Measurements from ENCODE around the gene RPS6KA2.

Gene RPS6KA2

DNA sequence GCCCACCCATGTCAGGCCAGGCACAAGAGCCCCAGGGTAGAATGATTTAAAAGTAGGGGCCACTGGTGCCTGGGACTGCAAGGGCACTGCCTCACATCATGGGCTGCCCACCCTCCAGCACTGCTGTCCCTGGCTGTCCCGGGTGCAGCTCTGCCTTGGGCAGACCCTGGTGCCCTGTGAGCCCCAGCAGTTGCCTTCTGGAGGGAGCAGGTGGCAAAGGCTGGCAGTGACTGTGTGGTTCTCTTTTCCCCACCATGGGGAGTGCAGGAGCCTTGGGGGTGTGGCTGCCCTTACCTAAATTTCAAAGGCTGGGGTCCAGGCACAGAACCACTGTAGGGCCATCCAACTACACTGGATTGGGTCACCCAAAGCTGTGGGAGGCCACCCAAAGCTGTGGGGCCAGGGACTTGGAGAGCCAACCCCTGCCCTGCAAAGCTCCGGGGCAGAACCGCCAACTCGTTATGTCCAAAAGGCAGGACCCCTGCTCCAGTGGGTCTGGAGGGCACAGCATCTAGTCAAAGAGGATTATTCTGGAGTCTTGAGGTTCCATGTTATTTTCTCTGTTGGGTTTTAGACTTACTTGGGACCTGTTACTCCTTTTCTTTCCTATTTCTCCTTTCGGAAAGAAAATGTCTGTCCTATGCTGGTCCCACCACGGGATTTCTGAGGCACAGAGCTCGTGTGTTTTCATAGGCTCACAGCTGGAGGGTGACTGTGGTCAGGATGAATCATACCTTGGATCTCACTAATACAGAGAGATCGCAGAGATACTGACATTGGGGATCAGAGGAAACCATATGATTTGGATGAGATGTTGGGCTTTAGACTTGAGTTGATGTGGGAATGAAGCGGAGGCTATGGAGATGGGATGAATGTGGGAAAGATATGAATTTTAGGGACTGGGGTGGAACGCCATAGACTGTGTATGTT is 105.9 kb downstream of the RPS6KA2 start:
- DNase-seq: no peak

DNA sequence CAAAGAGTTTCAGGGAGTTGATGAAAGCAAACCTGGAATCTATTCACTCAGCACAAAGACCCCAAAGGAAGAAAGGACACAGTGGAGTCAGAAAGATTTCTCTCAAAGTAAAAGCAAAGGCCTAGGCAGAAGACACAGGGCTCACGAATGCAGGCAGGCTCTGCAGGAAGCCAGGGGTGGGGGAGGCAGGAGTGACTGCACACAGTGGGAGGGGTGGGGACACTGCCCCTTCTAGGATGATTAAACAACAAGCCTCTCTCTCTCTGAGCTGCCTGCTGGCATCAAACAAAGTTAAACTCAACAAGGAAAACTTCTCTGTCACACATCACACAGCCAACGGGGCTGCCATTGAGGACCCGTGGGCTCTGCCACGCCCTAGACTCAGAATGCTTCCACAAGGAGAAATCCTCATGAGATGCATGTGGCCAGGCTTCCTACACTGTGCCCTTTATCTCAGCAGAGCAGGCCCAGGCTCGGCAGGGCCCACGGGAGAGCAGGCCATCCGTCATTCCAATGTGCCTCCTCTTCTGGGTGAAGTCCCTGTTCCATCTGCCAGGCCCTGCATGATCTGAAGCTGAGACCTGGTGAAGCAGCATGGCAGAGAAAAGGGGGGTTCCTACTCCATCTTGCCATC is 110.7 kb downstream of the RPS6KA2 start:
- DNase-seq: no peak

GRCh38 chr6:166515072-166515810 is 111.8 kb downstream of the RPS6KA2 start:
- DNase-seq: no peak

DNA sequence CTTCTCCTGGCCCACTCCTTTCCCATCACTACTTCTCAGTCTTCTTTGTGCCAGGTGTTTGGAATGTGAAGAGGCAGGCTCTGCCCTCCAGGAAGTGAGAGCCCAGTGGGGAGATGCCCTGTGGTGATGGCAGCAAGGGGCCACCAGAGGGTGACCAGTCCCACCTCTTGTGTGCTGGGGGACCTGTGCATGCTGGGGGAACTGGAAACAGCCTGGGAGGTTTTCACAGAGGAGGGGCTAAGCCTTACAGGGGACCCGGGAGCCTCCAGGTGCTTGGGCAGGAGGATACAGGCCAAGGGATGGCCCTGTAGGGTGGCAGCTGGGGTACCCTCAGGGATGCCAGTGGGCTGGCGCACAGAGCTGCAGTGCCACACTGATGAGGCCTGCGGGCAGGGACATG is 112.9 kb downstream of the RPS6KA2 start:
- DNase-seq: no peak

DNA sequence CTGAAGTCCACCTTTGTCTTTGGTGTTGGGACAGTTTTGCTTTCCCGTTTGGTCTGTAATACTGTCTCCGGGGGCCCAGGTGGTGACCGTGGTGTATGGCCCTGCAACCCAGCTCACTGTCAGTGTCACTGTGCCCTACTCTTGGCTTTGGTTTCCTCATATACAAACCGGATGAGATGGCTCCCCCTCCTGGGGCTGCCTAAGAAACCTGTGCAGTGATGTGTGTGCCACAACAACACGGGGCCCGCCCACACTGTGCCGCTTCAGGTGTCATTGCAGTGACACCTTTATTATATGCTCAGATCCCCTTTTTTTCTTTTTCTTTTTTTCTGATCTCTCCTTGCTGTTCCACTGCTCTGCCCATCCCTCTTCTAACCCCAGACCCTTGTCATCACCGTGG is 114.5 kb downstream of the RPS6KA2 start:
- DNase-seq: peak; percentile 38

GRCh38 chr6:166511316-166511715 is 115.7 kb downstream of the RPS6KA2 start:
- no peak for DNase-seq

GRCh38 chr6:166509193-166509592 is 117.9 kb downstream of the RPS6KA2 start:
- no peak for DNase-seq

GRCh38 chr6:166508726-166509125 is 118.3 kb downstream of the RPS6KA2 start:
- no peak for DNase-seq

DNA sequence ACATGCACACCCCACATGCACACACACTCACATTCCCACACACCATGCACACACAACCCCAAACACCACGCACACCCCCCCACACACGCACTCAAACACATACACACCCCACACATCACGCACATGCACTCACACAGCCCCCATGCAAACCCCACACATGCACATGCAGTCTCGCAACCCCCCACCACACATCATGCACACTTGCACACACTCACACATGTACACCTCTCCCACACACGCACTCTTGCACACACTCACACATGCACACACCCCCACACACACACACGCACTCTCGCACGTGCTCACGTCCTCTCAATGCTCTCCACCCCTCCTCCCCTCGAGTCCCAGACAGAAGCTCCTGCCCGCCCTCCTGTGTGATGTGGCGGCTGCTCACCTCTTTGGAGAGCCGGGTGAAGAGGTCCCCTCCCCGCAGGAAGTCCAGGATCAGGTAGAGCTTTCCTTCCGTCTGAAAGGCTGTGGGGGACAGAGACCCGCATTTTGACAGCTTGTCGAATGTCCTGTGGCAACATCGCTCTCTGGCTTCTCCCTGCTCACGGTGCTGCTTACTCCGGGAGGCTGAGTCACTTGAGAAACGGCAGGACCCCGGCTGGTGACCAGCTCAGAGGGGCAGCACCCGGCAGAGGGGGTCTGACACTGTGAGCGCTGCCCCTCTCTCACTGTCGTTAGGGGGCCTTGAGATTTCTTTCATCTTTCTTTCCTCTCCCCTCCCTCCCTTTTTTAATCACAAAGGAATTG is 119.1 kb downstream of the RPS6KA2 start:
- no peak for DNase-seq

- no peak for DNase-seq
These were observed 119.7 kb downstream of the RPS6KA2 start for GRCh38 chr6:166507380-166507779.

- no peak for DNase-seq
These were observed 121.7 kb downstream of the RPS6KA2 start for GRCh38 chr6:166505133-166505905.

GRCh38 chr6:166504100-166504499 is 123.0 kb downstream of the RPS6KA2 start:
- no peak for DNase-seq

GRCh38 chr6:166503167-166503744 is 123.8 kb downstream of the RPS6KA2 start:
- no peak for DNase-seq

GRCh38 chr6:166502453-166502852 is 124.6 kb downstream of the RPS6KA2 start:
- peak; percentile 30 for DNase-seq

DNA sequence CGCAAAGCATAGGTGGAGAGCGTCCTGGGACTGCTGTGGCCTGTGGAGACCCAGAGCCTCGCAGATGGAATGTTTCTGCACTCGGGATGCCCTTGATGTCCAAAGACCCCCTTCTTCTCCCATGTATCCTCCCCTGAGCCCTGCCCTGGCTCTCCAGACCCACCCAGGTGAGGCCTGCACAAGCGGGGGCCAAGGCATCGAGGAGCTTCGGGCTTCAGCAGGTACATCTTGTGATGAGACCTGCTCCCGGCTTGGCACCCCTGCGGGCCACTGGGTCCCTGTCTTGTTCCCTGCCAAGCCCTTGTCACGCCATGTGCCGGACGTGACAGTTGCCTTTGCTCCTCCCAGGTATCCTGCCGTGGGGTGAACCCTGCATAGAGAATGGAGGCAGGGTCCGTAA is 125.8 kb downstream of the RPS6KA2 start:
- DNase-seq: no peak

GRCh38 chr6:166500246-166500645 is 126.8 kb downstream of the RPS6KA2 start:
- no peak for DNase-seq

- DNase-seq: no peak
These were observed 127.5 kb downstream of the RPS6KA2 start for GRCh38 chr6:166499350-166500163.

- no peak for DNase-seq
These were observed 128.2 kb downstream of the RPS6KA2 start for GRCh38 chr6:166498661-166499349.

DNA sequence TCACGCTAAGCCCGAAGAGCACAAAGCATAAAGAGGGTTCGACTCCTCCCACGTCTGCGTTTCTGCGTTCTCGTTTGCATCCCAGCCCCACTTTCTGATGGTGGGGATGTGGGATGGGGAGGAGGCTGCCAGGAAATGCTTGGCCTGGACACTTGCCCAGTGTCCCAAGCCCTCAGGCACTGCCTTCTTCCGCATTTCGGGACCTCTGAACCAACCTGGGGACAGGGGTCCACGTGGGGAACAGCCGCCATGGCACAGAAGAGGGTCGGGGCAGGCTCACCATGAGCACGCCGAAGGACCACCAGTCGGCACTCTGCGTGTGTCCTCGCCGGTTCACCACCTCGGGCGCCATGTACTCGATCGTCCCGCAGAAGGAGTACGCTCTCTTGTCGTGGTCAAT is 128.8 kb downstream of the RPS6KA2 start:
- DNase-seq: no peak

All from NCI-H82 (cell line).